ENCODE measurements around the gene SCIN. TPM values are rescaled to one million over a fixed set of nuclear protein-coding genes. Genes with fewer than 3 reads are reported as not detected.

Gene SCIN
- polyA plus RNA-seq, 1 donor (not counting 4 experiments of a cell fraction or from before 2014, with no cell fraction given): not detected

- FAIRE-seq (no peak), DNase-seq (ENCODE audit: low read depth, low spot score) (no peak)
- Histone ChIP-seq H3K4me1 (ENCODE audit: control insufficient read depth, extremely low read depth, insufficient read depth, low read length) (no peaks in the 10 kb centered on the region), H3K9me3 (ENCODE audit: control insufficient read depth, low read depth, low read length) (no peaks in the 10 kb centered on the region), H3K27ac (ENCODE audit: control insufficient read depth, insufficient read depth, low read length) (no peak overlapping the region), H3K4me3 (ENCODE audit: control insufficient read depth in 2 of 3, extremely low read depth in 1 of 3, insufficient read depth in 2 of 3, low read depth in 1 of 3, low read length in 3 of 3) (no peak overlapping the region), H3K79me2 (ENCODE audit: control insufficient read depth, insufficient read depth, low read length) (no peaks in the 10 kb centered on the region), H3K4me2 (ENCODE audit: control insufficient read depth, extremely low read depth, insufficient read depth, low read depth, low read length) (no peak overlapping the region), H3K9ac (ENCODE audit: control insufficient read depth, extremely low read depth, insufficient read depth, low read length) (no peak overlapping the region), H4K20me1 (ENCODE audit: control insufficient read depth, extremely low read depth, insufficient read depth, low read length) (no peaks in the 10 kb centered on the region), H3K9me1 (ENCODE audit: control insufficient read depth, extremely low read depth, insufficient read depth, low read length) (no peaks in the 10 kb centered on the region), H2AFZ (ENCODE audit: control insufficient read depth, low read length) (no peak overlapping the region), H3K36me3 (ENCODE audit: control insufficient read depth in 2 of 2, extremely low read depth in 1 of 2, insufficient read depth in 2 of 2, low read length in 2 of 2) (no peaks in the 10 kb centered on the region), H3K27me3 (ENCODE audit: control insufficient read depth, extremely low read depth, insufficient read depth, low read length) (no peaks in the 10 kb centered on the region)
- no peak for TF ChIP-seq EZH2 (IDR thresholded peaks at IDR 0.05; ENCODE audit: low read length)
- no peak for TF ChIP-seq CTCF (optimal IDR thresholded peaks at IDR 0.05 in 1 of 3, IDR thresholded peaks at IDR 0.05 in 1 of 3, conservative IDR thresholded peaks at IDR 0.05 in 1 of 3; ENCODE audit: extremely low read depth in 1 of 3, insufficient read depth in 2 of 3, low read length in 3 of 3)
- dilution Hi-C loops (cut with MboI; ENCODE audit: extremely low pct_ligation_motif_present, low sequenced_read_pairs): no loop called here
Observed at GRCh38 chr7:12620371-12620770, 49.9 kb downstream of the SCIN start.

GRCh38 chr7:12623223-12623622, 52.7 kb downstream of the SCIN start:
- H3K9me1 ChIP-seq (ENCODE audit: control insufficient read depth, extremely low read depth, insufficient read depth, low read length): no peaks in the 10 kb centered on the region
- H2AFZ ChIP-seq (ENCODE audit: control insufficient read depth, low read length): no peak overlapping the region
- H4K20me1 ChIP-seq (ENCODE audit: control insufficient read depth, extremely low read depth, insufficient read depth, low read length): no peaks in the 10 kb centered on the region
- no peaks in the 10 kb centered on the region for H3K36me3 ChIP-seq (ENCODE audit: control insufficient read depth in 2 of 2, extremely low read depth in 1 of 2, insufficient read depth in 2 of 2, low read length in 2 of 2)
- DNase-seq (ENCODE audit: low read depth, low spot score) (no peak), FAIRE-seq (no peak)
- H3K4me1 ChIP-seq (ENCODE audit: control insufficient read depth, extremely low read depth, insufficient read depth, low read length): no peaks in the 10 kb centered on the region
- dilution Hi-C loops (cut with MboI; ENCODE audit: extremely low pct_ligation_motif_present, low sequenced_read_pairs): no loop called here
- no peaks in the 10 kb centered on the region for H3K27me3 ChIP-seq (ENCODE audit: control insufficient read depth, extremely low read depth, insufficient read depth, low read length)
- H3K79me2 ChIP-seq (ENCODE audit: control insufficient read depth, insufficient read depth, low read length): no peaks in the 10 kb centered on the region
- H3K9ac ChIP-seq (ENCODE audit: control insufficient read depth, extremely low read depth, insufficient read depth, low read length): no peak overlapping the region
- no peak overlapping the region for H3K4me3 ChIP-seq (ENCODE audit: control insufficient read depth in 2 of 3, extremely low read depth in 1 of 3, insufficient read depth in 2 of 3, low read depth in 1 of 3, low read length in 3 of 3)
- no peak for TF ChIP-seq EZH2 (IDR thresholded peaks at IDR 0.05; ENCODE audit: low read length)
- TF ChIP-seq CTCF (optimal IDR thresholded peaks at IDR 0.05 in 1 of 3, IDR thresholded peaks at IDR 0.05 in 1 of 3, conservative IDR thresholded peaks at IDR 0.05 in 1 of 3; ENCODE audit: extremely low read depth in 1 of 3, insufficient read depth in 2 of 3, low read length in 3 of 3): no peak
- H3K4me2 ChIP-seq (ENCODE audit: control insufficient read depth, extremely low read depth, insufficient read depth, low read depth, low read length): no peak overlapping the region
- H3K27ac ChIP-seq (ENCODE audit: control insufficient read depth, insufficient read depth, low read length): no peak overlapping the region
- no peaks in the 10 kb centered on the region for H3K9me3 ChIP-seq (ENCODE audit: control insufficient read depth, low read depth, low read length)
